A549 treated with CORT108297 at 1 μM for 4 hours (cell line): Measurements from ENCODE around the gene SPATA12. TPM values are rescaled to one million over a fixed set of nuclear protein-coding genes. Genes with fewer than 3 reads are reported as not detected.

Source experiments
- total RNA-seq: library from RNA; stranded (reverse); fragments of 200-300 nt; extraction: Qiagen RNA extraction; gene quantifications from 5 replicates; pipeline ENCODE4 v1.2.3, GENCODE V29; 2022

Gene SPATA12
- 0.32 to 0.53 TPM (median 0.47 TPM) in 5 replicates for total RNA-seq

GRCh38 chr3:57060089-57060821, at the start of gene SPATA12:
Gene SPATA12, plus strand, starts transcription at chr3:57060664. Its CDS starts 13,031 bp downstream, at chr3:57073695.

Other genes with a start within 250 kb of the SPATA12 start
- 0.47 to 1.3 TPM (median 1.0 TPM) in 5 replicates for gene IL17RD, start 104.7 kb downstream of the SPATA12 start, total RNA-seq
- gene HESX1, start 139.3 kb downstream of the SPATA12 start, total RNA-seq: 0.12 to 0.43 TPM (median 0.24 TPM) in 4 of 5 replicates, not detected in the other
- 12.2 to 17.8 TPM (median 17.1 TPM) in 5 replicates for gene APPL1, start 167.1 kb downstream of the SPATA12 start, total RNA-seq
- not detected in 5 replicates for gene ASB14, start 232.0 kb downstream of the SPATA12 start, total RNA-seq